Brain microvascular endothelial cell (primary cell): ENCODE data around the gene HRCT1.

Source experiments
- DNase-seq: peaks from one replicate; pipeline ENCODE4 v3.0.0-alpha.2; 2020
- H3K27ac ChIP-seq: fragments of 250-450 bp; sonication (Bioruptor Pico); 2 replicates; pipeline ENCODE4 v1.5.1; 2020; ENCODE audit warnings: mild to moderate bottlenecking, moderate library complexity
- H3K27me3 ChIP-seq: fragments of 250-450 bp; sonication (Bioruptor Pico); replicated peaks from 2 replicates; pipeline ENCODE4 v1.5.1; 2020; ENCODE audit warnings: mild to moderate bottlenecking
- H3K36me3 ChIP-seq: fragments of 250-450 bp; sonication (Bioruptor Pico); replicated peaks from 2 replicates; pipeline ENCODE4 v1.5.1; 2020; ENCODE audit warnings: mild to moderate bottlenecking
- H3K4me3 ChIP-seq: 2 replicates; pipeline ENCODE4 v1.5.1; 2011; ENCODE audit warnings: low read depth, mild to moderate bottlenecking, control low read depth, low read length, moderate library complexity
- CTCF ChIP-seq: IDR thresholded peaks from 2 replicates; pipeline ENCODE4 v1.5.1; 2011; ENCODE audit warnings: low read depth, mild to moderate bottlenecking, moderate library complexity, low read length, control low read depth, inconsistent platforms; ENCODE audit errors: missing control alignments
- in situ Hi-C: cut with HindIII; loops from 2 replicates; pipeline ENCODE4 v1.10.0; 2017; ENCODE audit warnings: low sequenced_read_pairs, low pct_ligation_motif_present

HRCT1 gene

GRCh38 chr9:35868933-35869332 is 37.1 kb upstream of the HRCT1 start:
- TF ChIP-seq CTCF, result no peak
- H3K27ac ChIP-seq, result no peak overlapping the region
- DNase-seq, result no peak
- no peak overlapping the region for H3K4me3 ChIP-seq
- no peaks in the 10 kb centered on the region for H3K27me3 ChIP-seq
- in situ Hi-C loops, result no loop called here
- no peaks in the 10 kb centered on the region for H3K36me3 ChIP-seq

- in situ Hi-C loops, result no loop called here
- Histone ChIP-seq H3K4me3 (no peak overlapping the region), H3K27ac (no peak overlapping the region), H3K36me3 (no peaks in the 10 kb centered on the region), H3K27me3 (no peaks in the 10 kb centered on the region)
- no peak for DNase-seq
- TF ChIP-seq CTCF, result no peak
Measured at GRCh38 chr9:35869621-35870216, 36.3 kb upstream of the HRCT1 start.

GRCh38 chr9:35870351-35870923 is 35.6 kb upstream of the HRCT1 start, which contains the start of gene OR13J1:
TSS of gene OR13J1 (minus strand) at chr9:35870401. CDS start at chr9:35870401, 0 bp downstream.
- TF ChIP-seq CTCF, result no peak
- Histone ChIP-seq H3K4me3 (no peak within 1 kb of the TSS), H3K27ac (no peak within 1 kb of the TSS), H3K36me3 (no peaks in the 10 kb centered on the region), H3K27me3 (no peaks in the 10 kb centered on the region)
- DNase-seq, result no peak
- in situ Hi-C loops, result no loop called here

- no peak for TF ChIP-seq CTCF
- Histone ChIP-seq H3K27ac (no peak overlapping the region), H3K27me3 (no peaks in the 10 kb centered on the region), H3K4me3 (no peak overlapping the region), H3K36me3 (no peaks in the 10 kb centered on the region)
- in situ Hi-C loops, result no loop called here
- no peak for DNase-seq
Measured at GRCh38 chr9:35871545-35871944, 34.5 kb upstream of the HRCT1 start.

GRCh38 chr9:35872505-35872904 is 33.5 kb upstream of the HRCT1 start:
- Histone ChIP-seq H3K4me3 (no peak overlapping the region), H3K27me3 (no peaks in the 10 kb centered on the region), H3K36me3 (no peaks in the 10 kb centered on the region), H3K27ac (no peak overlapping the region)
- in situ Hi-C loops, result no loop called here
- DNase-seq, result no peak
- TF ChIP-seq CTCF, result no peak
